HG02938 (cell line): ENCODE measurements around the gene TSC22D1.

Experiments used
- ATAC-seq: cut with Tn5 transposase; IDR thresholded peaks from one replicate; pipeline ENCODE4 v1.9.1; 2021; ENCODE audit warnings: mild to moderate bottlenecking, moderate library complexity; ENCODE audit not compliant: unreplicated experiment

Gene TSC22D1

DNA sequence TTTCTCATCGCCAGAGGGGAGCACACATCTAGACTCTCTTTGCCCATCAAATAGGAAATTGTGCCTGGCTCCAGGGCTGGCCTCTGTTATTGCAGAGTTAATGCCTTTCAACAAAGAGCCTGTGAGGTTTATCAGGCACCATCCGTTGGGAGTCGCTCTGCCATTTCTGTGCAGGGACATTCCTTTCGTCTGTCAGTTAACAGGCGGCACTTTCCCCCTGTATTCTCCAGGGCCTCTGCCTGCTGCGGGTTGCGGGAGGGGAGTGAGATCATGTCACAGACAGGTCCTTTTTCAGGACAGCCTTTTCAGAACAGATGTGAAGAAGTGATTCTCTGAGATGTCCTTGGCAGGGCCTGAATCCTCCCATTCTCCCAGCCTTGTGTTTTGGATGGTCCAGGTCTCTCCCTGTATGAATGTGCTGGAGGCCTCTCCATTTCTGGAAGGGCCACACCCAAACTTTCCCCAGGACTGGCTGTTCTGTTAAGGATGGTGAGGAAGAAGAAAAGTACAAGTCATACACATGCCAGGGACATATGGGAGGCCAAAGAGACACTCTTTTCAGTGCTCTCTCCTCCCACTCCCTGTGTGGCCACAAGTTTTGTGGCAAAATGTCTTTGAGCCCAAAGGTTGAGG is 187.6 kb downstream of the TSC22D1 start:
- ATAC-seq, result no peak

DNA sequence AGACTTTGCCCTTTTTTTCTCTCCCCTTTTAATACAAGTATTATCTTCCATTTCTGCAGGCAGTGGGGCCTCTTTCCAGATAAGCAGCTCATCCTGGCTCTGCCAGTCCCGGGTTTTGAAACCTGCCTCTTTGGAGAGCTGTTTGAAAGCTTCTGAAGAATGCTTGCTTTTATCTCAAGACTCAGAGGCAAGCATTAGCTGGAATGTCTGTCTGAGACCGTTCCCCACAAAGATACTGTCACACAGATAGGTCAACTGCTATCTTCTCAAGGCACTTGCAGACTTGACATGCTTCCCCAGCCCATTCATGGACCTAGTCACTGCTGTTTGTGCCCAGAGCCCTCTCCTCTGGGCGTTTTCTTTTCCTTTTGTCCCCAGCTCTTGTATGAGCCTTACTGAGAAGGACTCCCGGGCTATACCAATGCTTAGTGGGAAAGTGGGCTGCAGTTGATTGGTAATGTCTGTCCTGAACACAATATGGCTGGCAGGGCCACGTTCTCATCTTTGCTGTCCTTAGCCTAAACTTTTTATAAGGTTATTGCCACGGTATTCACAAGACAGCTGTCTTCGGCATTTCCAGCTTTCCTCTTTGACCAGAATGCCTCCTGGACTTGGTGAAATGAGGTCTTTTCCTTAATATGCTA is 189.1 kb downstream of the TSC22D1 start:
- no peak for ATAC-seq

DNA sequence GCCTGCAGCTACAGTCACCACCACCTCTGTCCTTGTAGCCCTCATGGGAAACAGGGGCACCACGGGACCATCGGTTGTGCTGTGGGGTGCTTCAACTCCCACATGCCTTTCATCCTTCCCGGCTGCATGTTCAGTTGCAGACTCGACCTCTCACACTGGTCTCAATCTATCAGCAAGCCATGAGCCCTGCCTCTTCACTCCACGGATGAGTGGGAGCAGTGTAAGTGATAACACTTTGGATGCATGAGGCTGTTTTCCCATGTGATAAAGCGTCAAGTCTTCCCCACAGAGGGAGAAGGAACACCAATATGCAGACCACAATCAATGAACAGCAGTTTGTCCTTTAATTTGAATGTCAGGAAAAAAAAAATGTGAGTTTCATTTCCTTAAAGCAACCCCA is 190.3 kb downstream of the TSC22D1 start:
- no peak for ATAC-seq

- no peak for ATAC-seq
These were observed 190.7 kb downstream of the TSC22D1 start for GRCh38 chr13:44385401-44385800.

DNA sequence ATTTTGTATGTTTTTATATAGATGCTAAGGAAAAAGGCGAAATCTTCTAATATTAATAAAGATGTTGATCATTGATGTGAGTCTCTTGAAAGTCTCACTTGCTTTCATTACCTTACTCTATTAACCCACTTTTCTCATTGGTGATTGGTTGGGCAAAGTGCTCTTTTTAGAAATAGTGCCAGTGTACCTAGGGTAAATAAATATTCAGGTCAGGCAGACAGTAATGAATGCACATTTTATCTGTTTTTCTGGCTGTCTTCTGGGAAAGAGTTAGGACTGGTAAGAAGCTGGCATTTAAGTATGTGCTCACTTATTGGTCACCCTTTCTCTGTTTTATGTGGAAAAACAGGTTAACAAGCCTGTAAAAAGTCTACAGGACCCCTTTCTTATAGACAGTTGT is 191.4 kb downstream of the TSC22D1 start:
- no peak for ATAC-seq

- no peak for ATAC-seq
These were observed 192.2 kb downstream of the TSC22D1 start for GRCh38 chr13:44383945-44384344.

- ATAC-seq, result no peak
These were observed 193.4 kb downstream of the TSC22D1 start for GRCh38 chr13:44382635-44383145.
